ENCODE data around the gene HPCA. TPM values are rescaled to one million over a fixed set of nuclear protein-coding genes. Genes with fewer than 3 reads are reported as not detected.

HPCA gene
- total and polyA plus RNA-seq, 2 of the 8 experiments (the other 6 are each of a cell fraction or from before 2014, with no cell fraction given) = 0.70 to 1.4 TPM

DNA sequence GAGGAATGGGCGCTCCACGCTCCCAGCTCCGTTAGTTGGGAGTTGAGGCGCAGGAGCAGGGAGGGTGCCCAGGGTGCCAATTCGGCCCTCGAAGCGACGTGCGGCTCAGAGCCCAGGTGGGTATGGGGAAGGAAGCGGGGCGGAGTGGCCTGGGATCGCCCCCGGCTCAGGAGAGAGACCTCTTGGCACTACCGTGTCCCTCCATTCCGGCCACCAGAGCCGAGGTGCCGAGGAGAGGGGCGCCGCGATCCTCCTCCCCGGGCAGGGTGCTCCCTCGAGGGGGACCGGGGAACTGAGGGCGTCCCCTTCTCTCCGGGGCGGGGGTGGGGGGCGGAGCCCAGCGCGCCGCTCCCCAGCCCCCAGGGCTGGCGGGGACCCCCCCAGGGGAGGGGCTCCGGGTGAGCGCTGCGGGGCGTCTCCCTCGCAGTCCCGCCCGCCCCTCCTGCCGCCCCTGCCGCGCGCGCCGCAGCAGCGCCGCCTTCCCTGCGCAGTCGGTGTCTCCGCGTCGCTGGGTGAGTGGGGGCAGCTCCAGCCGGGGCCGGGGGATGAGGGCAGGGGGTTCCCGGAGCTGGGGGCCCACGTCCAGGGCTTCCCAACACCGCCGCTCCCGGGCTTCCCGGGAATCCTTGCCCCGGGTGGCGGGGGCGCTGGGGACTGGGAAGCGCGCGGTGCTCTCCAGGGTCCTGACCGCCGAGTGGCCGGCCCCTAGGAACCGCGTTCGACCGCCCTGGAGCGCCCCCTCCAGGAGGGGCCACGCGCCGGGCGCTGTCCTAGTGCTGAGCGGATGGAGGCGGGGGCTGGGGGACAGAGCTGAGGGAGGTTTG is at the start of gene HPCA (continued):
- TF ChIP-seq KDM1A (IDR thresholded peaks at IDR 0.05; ENCODE audit: borderline replicate concordance, low read length) (no peak), NANOG (IDR thresholded peaks at IDR 0.05; ENCODE audit: insufficient read depth, low read depth, low read length, poor library complexity, severe bottlenecking) (peak; percentile 51), EZH2 (IDR thresholded peaks at IDR 0.05; ENCODE audit: low read depth, low read length, severe bottlenecking) (no peak), EP300 (IDR thresholded peaks at IDR 0.05; ENCODE audit: borderline replicate concordance in 1 of 2, low read depth in 2 of 2, low read length in 2 of 2) (0 out of 3 replicates have a peak, but pooled peaks of 1 of the 2 experiments have one; percentile 43), BACH1 (IDR thresholded peaks at IDR 0.05; ENCODE audit: low read length) (no peak; the same call in 1 of the 2 replicates), SP1 (IDR thresholded peaks at IDR 0.05; ENCODE audit: low read depth, low read length) (no peak), POLR2AphosphoS5 (IDR thresholded peaks at IDR 0.05; ENCODE audit: low read depth, low read length) (no peak), EGR1 (IDR thresholded peaks at IDR 0.05; ENCODE audit: borderline replicate concordance, low read depth, low read length) (peak; percentile 70; the same call in 1 of the 2 replicates), CTBP2 (IDR thresholded peaks at IDR 0.05; ENCODE audit: borderline replicate concordance, insufficient read depth, insufficient read length, low read length) (no peak), GTF2F1 (IDR thresholded peaks at IDR 0.05; ENCODE audit: borderline replicate concordance, low read depth, low read length) (no peak), SIX5 (IDR thresholded peaks at IDR 0.05; ENCODE audit: low read depth, low read length) (no peak), YY1 (IDR thresholded peaks at IDR 0.05; ENCODE audit: low read depth, low read length) (peak; percentile 67), SRF (IDR thresholded peaks at IDR 0.05; ENCODE audit: low read depth, low read length) (peak; percentile 8; the same call in 1 of the 2 replicates), RAD21 (IDR thresholded peaks at IDR 0.05 in 1 of 2, conservative IDR thresholded peaks at IDR 0.05 in 1 of 2; ENCODE audit: low read depth in 2 of 2, low read length in 2 of 2) (peak; percentile 47 to 74), ZNF274 (IDR thresholded peaks at IDR 0.05; ENCODE audit: borderline replicate concordance, extremely low read depth, low read length) (no peak), RNF2 (IDR thresholded peaks at IDR 0.05; ENCODE audit: borderline replicate concordance, low read depth, low read length, missing control alignments, poor library complexity, severe bottlenecking) (no peak), CHD2 (IDR thresholded peaks at IDR 0.05; ENCODE audit: low read length) (no peak), TAF7 (optimal IDR thresholded peaks at IDR 0.05; ENCODE audit: borderline replicate concordance, low read depth, low read length) (peak; percentile 98), SIRT6 (IDR thresholded peaks at IDR 0.05; ENCODE audit: low read length) (no peak), POU5F1 (IDR thresholded peaks at IDR 0.05; ENCODE audit: low read depth, low read length) (no peak), GABPA (IDR thresholded peaks at IDR 0.05; ENCODE audit: borderline replicate concordance, insufficient read depth, low read length) (peak; percentile 38; the same call in 1 of the 2 replicates)
- TF ChIP-seq, protein P1, sequence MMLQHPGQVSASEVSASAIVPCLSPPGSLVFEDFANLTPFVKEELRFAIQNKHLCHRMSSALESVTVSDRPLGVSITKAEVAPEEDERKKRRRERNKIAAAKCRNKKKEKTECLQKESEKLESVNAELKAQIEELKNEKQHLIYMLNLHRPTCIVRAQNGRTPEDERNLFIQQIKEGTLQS (IDR thresholded peaks at IDR 0.05; ENCODE audit: insufficient read depth, low read depth, low read length) = no peak
